HG03064 (cell line): ENCODE measurements around the gene SLC44A4.
"Not testable (repeated sequence)": the region's sequence is repeated elsewhere in the genome, so short reads cannot be mapped to it uniquely, and the experiment has no call there.

Experiments
- ATAC-seq: cut with Tn5 transposase; IDR thresholded peaks from one replicate; pipeline ENCODE4 v1.9.1; 2021; ENCODE audit warnings: low read depth; ENCODE audit not compliant: unreplicated experiment

Gene SLC44A4

DNA sequence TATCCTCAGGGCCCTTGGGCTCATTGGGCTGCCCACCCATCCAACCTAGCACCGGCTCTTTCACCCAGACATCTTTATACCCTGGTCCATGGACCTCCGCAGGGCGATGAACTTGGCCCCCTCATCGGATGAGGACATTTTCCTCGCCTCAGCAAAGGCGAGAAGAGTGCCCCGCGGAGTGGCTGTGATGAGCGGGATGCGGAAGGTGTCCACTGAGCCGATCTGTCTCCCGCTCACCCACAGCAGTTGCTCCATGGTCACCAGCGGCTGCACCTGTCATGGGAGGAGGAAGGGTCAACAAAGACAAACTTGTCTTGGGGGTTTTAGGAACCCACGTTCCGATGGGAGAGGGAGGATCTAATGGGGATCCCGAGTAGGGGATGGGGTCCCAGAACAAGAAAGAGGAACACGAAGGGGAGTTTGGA lies 16.9 kb downstream of the SLC44A4 start:
- no peak for ATAC-seq

DNA sequence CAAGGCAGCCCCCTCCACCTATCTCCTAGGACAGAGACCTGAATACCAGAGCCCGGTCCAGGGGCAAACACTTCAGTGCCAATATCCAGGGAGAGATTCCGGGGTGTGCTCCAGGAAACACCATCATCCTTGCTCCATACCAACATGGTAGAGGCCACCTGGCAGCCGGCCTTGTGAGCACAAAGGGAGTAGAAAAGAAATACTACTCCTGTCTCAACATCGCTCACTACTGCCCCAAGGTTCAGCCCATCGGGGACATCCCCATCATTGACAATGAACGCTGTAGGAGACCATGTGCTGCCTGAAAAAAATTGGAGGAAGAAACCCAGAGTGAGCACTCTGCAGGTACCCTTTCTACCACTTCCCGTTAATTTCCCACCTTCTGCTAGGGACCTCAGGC lies 17.6 kb downstream of the SLC44A4 start:
- no peak for ATAC-seq

DNA sequence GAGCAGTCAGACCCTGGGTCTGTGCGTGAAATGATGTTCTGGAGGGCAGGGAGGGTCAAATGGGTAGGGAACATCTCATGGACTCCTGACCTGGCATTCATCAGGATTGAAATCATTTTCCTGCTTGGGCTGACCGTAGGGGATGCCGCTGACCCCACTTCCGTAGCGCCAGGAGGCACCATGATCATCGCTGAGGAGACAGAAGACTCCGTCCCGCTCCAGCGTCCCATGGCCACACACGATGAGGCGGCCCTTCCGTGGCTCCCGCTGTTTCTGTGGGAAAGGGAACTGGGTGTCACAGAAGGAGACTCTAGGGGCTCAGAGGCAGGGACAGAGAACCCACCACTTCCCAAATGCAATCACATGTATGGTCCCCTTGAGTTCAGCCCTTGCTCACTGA lies 18.4 kb downstream of the SLC44A4 start:
- ATAC-seq, result no peak

DNA sequence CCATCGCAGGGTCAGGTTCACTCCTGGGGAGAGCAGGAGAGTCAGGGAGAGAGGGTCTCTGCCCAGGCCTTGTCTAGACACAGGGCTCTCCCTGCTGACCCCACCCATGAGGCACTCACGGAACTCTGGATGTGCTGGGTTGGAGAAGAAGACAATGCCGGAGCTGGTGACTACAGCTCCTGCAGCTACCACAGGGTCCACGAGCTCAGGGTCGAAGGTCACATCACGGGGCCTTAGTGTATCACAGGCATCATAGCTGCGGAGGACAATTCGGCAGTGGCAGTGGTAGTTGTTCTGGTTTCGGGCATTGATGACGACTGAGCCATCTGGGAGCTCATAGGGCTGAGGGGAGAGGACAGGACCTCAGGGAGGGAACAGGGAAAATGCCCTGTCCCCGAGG lies 18.9 kb downstream of the SLC44A4 start:
- ATAC-seq, result no peak

DNA sequence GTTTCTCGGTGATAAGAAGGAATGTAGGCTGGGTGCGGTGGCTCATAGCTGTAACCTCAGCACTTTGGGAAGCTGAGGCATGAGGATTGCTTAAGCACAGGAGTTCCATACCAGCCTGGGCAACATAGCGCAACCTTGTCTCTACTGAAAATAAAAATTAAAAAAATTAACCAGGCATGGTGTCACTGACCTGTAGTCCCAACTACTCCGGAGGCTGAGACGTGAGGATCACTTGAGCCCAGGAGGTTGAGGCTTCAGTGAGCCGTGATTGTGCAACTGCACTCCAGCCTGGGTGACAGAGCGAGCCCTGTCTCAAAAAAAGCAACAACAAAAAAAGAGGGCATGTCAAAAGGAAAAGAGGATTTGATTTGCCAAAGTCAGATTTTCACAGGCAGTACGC lies 20.1 kb downstream of the SLC44A4 start:
- no peak for ATAC-seq

DNA sequence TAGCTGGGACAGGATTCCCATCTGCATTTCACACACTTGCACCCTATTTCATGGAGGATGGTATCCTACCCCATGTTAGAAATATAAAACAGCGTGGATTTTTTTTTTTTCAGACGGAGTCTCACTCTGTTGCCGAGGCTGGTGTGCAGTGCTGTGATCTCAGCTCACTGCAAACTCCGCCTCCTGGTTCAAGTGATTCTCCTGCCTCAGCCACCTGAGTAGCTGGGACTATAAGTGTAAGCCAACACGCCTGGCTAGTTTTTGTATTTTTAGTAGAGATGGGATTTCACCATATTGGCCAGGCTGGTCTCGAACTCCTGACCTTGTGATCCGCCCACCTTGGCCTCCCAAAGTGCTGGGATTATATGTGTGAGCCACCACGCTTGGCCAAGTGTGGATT lies 21.0 kb downstream of the SLC44A4 start:
- ATAC-seq, result not testable (repeated sequence)

DNA sequence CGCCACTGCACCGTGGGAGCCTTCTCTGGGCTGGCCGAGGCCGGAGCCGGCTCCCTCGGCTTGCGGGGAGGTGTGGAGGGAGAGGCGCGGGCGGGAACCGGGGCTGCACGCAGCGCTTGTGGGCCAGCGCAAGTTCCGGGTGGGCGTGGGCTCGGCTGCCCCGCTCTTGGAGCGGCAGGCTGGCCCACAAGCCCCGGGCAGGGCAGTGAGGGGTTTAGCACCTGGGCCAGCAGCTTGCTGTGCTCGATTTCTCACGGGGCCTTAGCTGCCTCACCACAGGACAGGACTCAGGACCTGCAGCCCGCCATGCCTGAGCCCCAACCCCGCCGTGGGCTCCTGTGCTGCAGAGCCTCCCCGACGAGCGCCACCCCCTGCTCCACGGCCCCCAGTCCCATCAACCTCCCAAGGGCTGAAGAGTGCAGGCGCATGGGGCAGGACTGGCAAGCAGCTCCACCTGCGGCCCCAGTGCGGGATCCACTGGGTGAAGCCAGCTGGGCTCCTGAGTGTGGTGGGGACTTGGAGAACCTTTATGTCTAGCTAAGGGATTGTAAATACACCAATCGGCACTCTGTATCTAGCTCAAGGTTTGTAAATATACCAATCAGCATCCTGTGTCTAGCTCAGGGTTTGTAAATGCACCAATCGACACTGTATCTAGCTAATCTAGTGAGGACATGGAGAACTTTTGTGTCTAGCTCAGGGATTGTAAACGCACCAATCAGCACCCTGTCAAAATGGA lies 26.6 kb downstream of the SLC44A4 start:
- not testable (repeated sequence) for ATAC-seq

DNA sequence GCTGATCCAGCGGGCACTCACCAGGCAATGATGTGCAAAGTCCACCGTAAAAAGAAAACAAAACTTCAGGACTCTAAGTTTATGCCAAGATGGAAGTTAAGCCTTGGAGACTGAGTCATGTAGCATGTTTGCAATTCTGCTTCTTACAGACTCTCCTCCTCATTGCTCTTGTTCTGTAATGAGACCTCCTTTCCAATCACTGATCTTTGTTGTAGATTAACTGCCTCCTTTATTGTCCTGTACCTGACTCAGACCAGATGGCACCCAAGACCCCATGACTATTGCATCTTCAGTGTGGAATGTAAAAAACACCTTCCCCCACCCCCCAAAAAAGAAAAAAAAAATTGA lies 27.3 kb downstream of the SLC44A4 start:
- ATAC-seq, result no peak

DNA sequence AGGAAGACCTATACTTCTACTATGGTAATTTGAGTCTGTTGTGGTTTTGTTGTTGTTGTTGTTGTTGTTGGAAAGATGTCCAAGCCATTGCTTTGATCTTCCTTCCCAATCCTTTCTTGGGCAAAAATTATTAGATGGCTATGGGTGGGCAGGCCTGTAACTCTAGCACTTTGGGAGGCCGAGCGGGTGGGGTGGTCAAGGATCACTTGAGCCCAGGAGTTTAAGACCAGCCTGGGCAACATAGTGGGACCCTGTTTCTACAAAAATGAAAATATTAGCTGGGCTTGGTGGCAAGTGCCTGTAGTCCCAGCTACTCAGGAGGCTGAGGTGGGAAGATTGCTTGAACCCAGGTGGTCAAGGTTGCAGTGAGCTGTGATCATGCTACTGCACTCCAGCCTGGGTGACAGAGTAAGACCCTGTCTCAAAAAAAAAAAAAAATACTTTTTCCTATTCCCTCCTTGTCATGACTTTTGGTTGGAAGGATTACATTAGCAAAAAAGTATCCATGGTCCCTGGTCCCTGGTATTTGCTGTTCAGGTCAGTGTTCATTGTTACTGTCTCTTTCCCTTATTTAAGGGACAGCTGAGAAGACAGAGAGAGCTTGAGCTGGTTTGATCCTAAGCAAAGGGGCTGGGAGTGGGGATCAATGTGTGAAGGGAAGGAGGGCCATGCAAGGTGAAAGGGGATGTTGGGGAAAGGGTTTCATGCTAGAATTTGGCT lies 27.9 kb downstream of the SLC44A4 start:
- ATAC-seq, result no peak

DNA sequence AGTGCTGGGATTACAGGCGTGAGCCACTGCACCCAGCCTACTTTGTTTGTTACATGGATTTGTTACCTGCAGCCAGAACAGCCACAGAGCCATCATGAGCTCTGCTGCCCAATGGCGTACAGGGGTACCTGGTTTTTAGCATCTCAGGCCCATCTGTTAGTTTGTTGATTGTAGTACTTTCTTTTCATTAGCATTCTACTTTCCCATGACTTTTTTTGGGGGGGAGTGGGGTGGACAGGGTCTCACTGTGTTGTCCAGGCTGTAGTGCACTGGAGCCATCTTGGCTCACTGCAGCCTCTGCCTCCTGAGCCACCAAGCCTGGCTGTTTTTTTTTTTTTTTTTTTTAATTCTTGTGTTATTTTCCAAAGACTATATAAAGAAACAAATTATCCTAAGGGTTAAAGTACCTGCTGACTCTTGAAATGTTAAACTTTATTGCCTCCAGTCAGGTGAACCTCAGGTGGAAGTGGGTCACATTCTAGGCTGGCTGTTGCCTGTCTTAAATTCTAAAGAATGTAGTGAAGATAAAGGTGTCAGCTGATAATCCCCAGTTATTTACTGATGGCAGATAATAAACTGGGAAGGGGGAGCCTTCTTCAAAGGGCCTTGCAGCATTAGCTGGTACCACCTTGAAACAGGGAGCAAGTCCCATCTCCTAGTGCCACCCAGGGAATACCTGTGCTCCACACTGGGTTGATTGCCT lies 31.4 kb downstream of the SLC44A4 start:
- no peak for ATAC-seq

DNA sequence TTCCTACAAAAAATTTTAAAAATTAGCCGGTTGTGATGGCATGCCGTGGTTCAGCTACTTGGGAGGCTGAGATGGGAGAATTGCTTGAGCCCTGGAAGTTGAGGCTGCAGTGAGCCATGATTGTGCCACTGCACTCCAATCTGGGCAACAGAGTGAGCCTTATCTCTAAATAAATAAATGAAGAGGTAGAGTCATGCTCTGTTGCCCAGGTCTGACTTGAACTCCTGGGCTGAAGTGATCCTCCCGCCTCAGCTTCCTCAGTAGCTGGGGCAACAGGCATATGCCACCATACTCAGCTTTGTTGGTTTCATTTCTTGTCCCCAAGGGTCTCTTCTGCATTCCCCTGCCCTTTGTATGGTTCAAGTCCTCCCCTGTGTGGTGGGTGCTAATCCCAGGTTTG lies 34.3 kb downstream of the SLC44A4 start:
- ATAC-seq, result no peak

DNA sequence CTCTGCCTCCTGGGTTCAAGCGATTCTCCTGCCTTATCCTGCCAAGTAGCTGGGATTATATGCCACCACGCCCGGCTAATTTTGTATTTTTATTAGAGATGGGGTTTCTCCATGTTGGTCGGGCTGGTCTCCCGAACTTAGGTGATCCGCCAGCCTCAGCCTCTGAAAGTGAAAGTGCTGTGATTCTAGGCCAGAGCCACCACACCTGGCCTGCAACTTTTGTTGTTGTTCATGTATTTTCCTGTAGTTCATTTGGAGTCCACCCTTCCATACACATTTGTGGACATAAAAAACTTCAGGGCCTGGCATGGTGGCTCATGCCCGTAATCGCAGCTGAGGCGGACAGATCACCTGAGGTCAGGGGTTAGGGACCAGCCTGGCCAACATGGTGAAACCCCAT lies 36.7 kb downstream of the SLC44A4 start:
- no peak for ATAC-seq

DNA sequence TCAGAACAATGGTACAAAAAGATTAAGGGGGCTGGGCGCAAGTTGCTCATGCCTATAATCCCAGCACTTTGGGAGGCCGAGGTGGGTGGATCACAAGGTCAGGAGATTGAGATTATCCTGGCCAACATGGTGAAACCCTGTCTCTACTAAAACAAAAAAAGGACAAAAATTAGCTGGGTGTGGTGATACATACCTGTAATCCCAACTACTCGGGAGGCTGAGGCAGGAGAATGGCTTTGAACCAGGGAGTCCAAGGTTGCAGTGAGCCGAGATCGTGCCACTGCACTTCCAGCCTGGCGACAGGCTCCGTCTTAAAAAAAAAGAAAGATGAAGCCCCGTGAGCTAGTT lies 39.0 kb downstream of the SLC44A4 start:
- not testable (repeated sequence) for ATAC-seq

DNA sequence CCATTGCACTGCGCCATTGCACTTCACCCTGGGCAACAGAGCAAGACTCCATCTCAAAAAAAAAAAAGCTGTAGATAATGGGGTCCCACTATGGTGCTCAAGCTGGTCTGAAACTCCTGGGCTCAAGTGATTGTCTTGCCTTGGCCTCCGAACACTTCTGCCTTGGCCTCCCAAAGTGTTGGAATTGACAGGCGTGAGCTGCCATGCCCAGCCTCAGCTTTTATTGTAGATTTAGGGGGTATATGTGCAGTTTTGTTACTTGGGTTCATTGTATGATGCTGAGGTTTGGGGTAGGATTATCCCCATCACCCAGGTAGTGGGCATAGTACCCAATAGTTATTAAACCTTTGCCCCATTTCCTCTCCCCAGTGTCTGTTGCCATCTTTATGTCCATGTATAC lies 39.8 kb downstream of the SLC44A4 start:
- no peak for ATAC-seq

DNA sequence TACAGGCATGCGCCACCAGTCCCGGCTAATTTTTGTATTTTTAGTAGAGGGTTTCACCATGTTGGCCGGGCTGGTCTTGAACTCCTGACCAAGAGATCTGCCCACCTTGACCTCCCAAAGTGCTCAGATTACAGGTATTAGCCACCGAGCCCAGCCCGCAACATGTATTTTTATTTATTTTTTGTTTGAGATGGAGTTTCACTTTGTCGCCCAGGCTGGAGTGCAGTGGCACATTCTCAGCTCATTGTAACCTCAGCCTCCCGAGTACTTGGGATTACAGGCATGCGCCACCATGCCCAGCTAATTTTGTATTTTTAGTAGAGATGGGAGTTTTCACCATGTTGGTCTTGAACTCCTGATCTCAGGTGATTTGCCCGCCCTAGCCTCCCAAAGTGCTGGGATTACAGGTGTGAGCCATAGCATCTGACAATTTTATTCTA lies 40.7 kb downstream of the SLC44A4 start:
- ATAC-seq, result not testable (repeated sequence)

DNA sequence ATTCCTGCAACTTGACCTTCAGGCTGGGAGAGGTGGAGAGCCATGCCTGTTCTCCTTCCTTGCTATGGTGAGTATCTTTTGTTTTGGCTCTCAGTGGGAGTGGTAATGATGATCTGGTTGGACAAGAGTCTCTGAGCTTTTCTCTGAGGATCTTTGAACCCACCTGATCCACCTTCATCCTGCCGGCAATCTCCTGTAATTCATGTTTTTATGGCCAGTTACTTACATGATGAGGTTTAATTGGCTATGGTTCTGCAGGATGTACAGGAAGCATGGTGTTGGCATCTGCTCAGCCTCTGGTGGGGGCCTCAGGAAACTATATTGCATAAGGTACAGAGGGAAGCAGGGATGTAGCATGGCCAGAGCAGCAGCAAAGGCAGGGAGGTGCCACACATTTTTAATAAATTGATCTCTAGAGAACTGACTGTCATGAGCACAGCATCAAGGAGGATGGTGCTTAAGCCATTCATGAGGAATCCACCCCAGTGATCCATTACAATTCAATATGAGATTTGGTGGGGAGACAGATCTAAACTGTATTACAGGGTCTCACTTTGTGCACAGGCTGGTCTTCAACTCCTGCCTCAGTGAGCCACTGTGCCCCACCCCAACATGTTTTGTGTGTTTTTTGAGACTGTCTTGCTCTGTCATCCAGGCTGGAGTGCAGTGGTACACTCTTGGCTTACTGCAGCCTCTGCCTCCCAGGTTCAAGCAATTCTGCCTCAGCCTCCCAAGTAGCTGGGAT lies 41.3 kb downstream of the SLC44A4 start:
- ATAC-seq, result no peak

DNA sequence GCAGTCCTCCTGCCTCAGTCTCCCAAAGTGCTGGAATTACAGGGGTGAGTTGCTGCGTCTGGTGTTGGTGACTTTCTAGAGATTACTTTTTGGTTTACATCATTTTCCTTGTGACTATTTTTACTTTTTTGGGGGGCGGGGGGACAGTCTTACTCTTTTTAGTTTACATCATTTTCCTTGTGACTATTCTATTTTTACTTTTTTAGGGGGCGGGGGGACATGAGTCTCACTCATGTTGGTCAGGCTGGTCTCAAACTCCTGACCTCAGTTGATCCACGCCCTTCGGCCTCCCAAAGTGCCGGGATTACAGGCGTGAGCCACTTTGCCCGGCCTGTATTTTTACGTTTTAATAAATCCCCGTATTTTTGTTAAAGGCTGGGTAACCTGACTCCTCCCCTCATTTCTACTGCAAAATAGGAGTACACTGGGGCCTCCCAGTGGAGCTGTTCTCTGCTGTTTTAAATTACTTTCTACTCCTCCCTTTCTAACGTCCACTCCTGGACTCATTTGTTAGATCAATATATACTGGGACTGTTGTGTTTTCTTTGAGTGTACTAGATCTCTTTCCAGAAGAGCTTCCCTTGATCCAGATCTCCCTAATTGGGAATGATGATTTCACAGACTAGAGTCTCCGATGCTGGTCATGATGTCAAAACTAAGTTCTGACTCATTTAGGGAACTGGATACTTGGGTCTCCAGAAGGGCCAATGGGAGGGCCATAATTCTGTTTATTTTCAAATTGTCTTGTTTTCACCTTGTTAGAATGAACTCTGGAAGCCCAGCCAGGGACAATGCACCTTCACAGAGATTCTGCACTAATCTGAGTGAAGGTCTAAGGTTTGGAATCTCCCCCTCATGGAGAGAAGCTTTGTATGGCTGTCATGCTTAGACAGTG lies 42.1 kb downstream of the SLC44A4 start:
- ATAC-seq, result no peak

DNA sequence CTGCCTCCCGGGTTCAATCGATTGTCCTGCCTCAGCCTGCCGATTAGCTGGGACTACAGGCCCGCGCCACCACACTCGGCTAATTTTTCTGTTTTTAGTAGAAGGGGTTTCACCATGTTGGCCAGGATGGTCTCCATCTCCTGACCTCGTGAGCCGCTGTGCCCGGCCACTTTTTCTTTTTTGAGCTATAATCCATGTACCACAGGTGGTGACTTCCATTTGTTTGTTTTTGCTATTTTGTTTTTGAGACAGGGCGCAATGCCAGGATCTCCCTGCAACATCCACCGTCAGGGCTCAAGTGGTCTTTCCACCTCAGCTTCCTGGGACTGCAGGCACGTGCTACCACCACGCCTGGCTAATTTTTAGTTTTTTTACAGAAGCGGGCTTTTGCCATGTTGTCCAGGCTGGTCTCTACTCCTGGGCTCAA lies 42.7 kb downstream of the SLC44A4 start:
- ATAC-seq, result no peak

DNA sequence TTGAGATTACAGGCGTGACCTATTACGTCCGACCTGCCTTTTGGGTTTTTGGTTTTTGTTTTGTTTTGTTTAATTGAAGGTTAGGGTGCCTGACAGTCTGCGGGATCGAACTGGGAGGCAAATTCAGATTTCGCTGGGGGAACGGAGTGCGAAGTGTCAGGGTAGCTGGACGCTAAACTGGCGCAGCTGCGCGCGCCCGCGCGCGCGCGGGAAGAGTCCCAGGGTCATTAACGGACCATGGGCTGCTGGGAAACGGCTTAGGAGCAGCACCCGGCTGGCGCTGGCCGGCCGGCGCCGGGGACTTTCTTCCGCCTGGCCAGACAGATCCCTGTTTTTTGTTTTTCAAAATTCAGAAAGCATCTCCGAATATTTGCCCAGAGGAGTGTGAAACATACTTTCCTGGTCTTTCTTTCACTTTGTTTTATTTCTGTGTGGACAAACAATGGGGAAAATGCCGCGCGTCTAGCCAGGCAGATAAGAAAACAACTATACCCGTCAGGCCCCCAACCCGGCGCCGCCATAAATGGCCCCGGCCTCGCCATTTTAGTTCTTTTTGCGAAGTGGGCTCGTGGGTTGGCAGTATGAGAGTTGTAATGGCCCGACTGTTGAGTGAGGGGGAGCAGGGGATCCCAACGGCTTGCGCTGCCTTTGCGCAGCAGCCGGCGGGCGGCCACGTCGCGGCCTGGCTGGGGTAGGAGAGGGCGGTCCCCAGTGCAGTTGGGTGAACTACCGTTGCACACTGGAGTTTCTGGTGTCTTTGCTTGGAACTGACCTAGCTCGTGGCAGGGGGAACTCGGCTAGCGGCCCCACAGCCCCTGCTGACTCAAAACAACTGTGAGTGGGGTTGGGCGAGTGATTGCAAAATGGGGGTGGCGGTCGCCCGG lies 44.2 kb downstream of the SLC44A4 start:
- ATAC-seq, result peak; percentile 39
